ENCODE results near the gene TSPAN1.

Gene TSPAN1

DNA sequence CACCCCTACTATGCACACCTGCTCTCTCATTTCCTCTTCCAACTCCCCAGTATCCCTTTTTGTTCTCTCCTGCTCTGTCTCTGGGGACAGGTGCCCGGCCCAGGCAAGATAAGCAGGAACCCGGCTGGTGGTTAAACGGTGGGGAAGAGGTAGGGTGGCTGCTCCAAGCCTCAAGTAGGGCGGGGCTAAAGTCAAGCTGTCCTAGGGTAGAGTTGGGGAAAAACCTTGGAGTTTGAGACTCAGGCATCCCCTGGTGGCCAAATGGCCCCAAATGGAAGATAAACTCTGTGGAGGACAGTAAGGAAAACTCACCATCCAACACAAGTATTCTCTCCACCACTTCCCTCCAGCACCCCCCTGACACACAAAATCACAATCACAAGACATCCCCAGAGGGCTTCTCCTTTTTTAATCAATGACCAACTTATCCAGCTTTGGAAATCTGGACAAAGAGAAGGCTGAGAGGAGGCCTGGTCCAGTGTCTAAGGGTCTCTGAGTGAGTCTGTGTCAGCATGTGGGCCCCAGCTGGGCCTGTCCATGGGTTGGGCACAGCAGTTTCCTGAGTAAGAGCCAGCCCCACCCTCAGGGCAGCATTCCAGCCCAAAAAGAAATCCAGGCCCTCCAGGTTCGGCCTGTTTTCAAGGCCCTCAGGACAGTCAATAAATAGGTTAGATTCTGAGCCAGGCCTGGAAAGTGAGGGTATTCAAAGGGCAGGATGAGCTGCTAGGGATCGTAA lies 13.6 kb downstream of the TSPAN1 start:
- no peak for FAIRE-seq

DNA sequence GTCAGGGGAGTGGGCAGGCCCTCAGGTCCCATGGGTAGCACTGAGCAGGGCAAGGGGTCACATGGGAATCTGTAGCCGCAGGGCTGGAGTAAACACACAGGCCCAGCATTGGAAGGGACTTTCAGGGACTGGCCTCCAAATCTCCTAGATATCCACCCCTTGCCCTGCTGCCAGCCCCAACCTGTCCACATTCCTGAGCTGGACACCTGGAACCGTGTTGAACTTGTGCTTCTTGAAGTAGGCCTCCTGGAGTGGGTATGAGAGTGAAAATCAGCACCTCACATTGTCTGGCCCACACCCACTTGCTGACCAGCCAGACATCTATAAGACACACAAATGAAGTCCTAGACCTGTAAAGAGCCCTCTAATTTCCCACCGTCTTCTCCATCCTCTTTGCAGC lies 15.7 kb downstream of the TSPAN1 start:
- FAIRE-seq, result no peak

DNA sequence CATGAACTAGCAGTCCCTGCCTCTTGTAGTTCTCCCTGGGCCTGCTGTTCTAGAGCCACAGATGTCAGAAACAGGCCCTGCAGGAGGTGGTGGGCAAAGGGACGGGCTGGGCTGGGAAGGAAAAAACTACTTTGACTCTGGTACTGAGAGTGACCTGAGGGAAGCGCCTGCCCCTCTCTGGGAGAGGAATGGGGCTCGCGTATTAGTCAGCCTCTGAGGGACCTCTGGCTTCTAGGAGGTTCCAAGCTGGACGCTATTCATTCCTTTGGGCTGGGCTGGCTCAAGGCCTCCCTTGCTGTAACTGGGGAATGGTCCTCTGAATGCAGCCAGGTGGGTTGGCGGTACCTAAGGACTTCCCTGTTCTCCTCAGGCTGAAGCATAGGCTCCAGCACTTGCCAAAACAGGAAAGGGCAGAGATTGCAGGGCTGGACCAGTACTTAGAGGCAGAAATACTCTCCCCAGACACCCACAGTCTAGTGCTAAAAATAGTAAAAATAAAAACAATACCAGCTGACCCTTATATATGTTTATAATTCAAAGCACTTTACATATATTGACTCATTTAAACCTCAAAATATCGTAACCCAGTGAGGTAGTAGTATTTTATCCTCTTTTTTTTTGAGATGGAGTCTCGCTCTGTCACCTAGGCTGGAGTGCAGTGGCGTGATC lies 16.3 kb downstream of the TSPAN1 start:
- no peak for FAIRE-seq

DNA sequence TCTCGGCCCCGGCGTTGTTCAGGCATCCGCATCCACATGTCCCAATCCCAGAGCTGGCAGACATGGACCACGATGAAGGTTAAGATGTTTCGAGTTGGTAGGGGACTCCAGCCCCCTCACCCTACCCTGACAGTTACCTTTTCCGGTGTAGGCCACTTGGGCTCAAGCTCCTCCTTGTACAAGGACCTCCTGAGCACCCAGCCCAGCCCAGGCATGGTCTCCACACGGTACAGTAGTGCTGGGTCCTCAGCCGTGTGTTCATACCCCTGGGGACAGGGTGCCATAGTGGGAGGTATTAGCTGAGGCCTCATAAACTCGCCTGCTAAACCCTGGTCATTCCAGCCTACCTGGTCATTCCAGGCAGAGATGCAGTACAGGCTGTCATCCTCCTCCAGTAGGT lies 17.3 kb downstream of the TSPAN1 start:
- no peak for FAIRE-seq

DNA sequence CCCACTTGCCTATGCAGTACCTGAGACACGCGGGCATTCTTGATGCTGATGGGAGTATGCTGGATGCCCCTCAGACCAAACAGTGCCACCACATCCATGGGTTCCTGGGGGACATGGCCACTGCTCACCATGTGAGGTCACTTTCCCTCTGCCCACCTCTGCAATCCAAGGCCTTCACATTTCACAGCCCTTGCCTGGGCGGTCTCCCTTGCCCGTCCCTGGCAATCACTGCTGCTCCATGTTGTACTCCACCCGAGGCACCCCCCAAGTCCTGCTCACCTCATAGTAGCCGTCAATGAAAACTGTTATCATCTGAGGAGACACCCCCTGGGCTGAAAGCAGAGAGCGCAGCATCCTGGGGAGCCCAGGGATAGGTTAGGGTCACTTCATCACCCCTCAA lies 18.4 kb downstream of the TSPAN1 start:
- no peak for FAIRE-seq

DNA sequence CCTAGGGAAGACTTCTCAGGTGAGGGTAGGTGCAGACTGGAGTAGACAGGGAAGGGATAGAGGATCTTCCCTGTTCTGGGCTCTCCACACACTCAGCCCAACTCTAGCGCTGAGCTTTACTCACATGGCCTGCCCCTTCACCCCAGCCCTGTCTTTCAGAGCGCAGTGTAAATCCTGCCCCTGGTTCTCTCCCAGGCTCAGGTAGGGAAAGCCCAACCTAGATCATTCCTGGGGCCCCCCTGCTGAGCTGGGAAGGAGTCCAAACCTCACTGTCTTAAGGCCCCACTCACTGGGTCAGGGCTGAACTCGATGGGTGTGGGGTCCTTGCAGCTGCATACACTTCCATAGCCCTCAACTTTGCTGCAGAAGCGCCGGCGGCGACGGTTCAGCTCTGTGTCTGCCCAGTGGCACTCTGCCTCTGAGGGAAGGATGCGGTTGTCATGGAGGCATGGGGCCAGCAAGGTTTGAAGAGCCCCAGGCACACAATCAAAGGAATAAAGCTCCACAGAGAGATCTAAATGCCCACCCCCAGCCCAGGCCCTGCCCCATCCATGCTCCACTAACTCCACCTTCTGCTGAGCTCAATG lies 19.2 kb downstream of the TSPAN1 start:
- FAIRE-seq, result no peak

DNA sequence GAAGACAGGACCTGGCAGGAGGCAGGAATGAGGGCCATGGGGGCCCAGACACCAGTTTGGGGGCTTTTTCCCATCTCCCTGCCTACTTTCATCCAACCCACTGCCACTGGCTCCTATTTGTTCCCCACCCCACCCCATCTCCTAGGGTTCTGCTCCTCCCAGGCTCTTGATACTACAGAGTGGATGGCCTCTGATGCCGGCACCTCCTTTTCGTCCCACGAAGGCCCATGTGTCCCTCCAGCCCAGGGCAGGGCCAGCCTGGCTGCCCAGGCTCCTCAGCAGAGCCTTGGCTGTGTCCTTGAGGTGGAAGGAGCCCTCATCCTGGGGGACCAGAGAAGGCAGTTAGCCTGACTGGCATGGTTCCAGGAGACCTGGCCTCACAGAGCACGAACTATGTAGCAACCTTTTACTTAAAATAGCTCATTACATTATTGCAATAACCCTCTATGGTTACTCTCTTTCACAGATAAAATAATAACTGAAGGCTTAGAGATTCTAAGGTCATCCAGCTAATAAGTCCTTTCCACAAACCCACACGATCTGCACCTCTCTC lies 19.8 kb downstream of the TSPAN1 start:
- no peak for FAIRE-seq

DNA sequence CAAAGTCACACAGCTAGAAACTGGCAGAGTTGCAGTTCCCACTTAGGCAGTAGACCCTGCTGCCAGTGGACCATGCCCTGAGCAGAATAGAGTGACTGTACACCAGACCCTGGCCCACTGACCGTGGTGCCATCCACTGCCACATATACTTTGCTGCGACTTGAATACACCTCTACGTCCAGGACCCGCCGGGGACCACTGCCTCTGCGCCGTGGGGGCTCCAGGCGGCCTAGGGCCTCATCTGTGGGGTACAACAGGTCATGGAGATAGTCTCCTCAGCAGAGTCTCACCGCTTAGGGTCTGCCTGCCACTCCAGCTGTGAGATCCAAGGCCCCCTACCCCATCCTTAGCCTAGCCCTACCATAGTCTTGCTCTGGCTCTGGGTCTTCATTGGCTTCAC lies 21.7 kb downstream of the TSPAN1 start:
- no peak for FAIRE-seq

DNA sequence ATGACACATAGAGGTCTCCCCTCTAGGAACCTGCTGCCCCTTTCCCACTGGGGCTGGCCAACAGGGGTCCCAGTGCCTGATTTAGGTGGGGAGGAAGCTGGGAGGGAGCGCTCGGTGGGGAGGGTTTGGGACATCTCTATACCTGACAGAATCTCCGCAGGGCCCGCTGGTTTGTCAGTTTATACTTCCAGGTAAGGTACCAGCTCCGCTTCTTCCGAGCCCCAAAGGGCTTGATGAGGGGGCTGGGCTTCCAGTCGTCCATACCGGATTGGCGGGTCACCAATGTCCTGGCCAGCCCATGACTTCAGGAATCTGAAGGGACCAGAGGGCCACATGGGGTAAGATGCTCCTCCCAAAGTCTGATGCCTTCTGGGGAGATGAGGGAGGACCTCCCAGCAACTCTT lies 22.7 kb downstream of the TSPAN1 start:
- no peak for FAIRE-seq

DNA sequence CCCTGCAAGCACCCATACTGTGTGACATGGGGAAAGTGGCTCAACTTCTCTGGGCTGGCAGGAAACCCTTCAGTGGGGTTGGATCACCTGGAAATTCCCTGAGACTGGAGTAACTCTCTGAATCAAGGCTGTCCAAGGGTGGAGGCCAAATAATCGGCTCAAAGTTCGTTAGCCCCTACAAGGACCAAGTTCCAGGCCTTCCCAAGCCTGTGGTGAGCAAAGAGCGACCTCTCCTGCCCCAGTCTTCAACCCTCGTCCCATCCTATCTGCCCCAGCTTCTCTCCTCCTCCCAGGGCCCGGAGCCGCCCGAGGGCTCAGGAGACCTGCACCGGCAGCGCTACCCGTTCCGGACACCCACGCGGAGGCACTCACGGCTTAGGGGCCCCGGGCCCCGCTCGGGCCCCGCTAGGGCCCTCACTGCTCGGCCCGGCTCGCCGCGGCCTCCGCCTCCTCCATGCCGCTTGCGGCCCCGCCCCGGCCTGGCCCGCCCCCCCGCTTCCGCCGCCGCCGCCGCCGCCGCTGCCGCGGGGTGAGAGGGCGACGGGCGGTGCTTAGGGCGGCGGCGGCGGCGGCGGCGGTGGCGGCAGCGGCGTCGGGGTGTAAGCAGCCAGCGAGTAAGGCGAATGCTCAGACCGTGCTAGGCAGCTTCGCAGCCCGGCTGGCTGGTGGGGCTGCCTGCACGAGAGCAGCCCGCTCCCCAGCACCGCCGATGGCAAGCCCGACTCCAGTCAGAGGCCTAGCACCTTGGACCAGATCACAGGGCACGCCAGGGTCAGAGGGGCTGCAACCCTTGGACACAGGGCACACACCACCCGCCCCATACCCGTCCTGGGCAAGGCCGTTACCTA lies 23.3 kb downstream of the TSPAN1 start, which contains the start of gene POMGNT1:
TSS of gene POMGNT1 (minus strand) at position 471 of the 848 bp plus-strand sequence. CDS start 613 bp downstream, outside the sequence.
- FAIRE-seq, result no peak

DNA sequence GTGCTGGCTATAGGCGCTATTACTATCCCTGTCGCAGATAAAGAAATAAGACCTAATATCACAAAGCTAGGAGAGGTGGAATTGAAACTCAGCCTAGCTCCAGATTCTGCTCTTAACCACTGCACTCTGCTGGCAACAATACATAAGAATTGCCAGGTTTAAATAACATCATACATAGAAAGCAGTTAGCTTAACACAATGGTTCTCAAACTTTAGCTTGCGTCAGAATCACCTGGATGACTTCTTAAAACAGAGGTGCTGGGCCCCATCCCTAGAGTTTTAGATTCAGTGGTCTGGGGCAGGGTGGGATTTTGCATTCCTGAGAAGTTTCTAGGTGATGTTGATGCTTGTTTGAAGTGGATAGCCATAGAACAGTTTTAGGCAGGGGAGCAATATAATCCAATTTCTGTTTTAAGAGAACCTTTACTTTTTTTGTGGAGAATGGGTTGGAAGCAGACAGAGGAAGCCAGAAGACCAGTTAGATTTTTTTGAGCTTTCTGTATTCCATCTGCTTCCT lies 24.4 kb downstream of the TSPAN1 start:
- no peak for FAIRE-seq

DNA sequence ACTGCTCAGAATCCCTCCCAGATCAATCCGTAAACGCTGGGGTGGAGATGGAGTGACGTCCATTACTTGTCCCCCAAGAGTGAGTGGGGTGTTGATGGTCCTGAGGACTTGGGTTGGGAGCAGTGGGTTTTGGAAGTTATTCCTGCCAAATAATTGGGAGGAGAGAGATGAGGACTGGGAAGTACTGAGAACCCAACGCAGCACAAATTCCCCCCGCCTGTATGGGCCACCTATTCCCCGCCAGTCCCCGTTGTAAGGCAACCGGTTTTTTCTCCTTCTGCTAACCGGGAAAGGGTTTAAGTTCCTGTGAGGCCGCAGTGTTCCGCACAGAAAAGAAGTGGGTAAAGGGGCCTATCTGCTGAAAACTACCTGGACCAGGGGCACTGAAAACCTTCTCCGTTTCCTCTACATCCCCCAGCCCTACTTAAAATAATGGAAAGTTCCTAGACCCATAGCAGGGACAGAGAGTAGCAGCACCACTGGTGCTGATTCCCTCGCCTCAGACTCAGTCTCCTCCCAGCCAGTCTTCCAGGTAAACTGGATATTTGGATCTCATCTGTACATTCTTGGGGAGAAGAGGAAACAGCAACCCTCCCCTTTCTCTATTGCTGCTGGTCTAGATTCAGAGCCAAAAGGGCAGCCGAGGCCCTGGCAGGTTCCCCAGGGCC lies 29.0 kb downstream of the TSPAN1 start:
- no peak for FAIRE-seq

DNA sequence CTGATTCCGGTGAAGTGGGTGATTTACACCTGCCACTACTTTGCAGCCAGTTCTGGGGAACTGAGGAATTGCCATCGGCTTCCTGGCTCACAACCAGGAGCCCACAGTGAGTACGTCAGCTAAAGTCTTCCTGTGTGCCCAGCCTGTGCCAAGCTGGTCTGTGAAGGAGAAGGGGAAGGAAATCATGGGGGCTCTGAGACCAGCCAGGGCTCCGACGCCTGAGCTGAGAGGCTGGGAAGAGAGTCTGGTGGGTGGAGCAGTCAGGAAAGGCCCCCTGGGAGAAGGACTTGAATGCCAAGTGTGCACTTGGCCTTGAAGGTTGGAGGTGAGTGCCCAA lies 29.5 kb downstream of the TSPAN1 start:
- FAIRE-seq, result no peak

DNA sequence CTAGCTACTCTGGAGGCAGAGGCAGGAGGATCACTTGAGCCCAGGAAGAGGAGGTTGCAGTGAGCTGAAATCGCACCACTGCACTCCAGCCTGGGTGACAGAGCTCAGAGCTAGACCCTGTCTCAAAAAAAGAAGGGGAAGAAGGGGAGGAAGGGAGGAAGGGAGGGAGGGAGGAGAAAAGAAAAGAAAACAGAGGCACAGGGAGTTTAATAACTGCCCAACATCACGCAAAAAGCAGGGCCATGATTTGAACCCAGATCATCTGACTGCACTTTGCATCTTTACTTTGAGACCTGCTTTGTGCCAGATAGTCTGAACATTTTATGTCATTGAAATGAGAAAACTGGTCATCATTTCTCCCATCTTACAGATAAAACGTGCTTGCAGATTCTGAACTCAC lies 30.3 kb downstream of the TSPAN1 start:
- no peak for FAIRE-seq

DNA sequence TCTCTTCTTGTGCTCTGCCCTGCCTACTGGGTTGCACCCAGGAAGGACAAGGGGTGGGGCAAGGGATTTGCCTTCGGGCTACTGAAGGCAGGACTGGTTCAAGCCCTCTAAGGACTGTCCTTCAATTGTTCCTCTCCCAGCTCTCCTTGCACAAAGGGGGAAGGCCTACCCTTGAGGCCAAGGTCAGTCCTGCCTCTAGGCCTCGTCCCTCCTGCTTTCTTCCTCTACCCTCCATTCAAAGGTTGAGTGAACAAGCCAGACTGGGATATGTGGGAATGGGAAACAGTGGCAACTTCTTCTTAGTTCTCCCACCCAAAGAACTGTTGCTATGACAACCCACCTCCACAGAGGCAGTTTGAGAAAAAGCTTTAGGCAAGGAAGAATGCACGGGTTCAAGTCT lies 30.9 kb downstream of the TSPAN1 start:
- FAIRE-seq, result no peak

DNA sequence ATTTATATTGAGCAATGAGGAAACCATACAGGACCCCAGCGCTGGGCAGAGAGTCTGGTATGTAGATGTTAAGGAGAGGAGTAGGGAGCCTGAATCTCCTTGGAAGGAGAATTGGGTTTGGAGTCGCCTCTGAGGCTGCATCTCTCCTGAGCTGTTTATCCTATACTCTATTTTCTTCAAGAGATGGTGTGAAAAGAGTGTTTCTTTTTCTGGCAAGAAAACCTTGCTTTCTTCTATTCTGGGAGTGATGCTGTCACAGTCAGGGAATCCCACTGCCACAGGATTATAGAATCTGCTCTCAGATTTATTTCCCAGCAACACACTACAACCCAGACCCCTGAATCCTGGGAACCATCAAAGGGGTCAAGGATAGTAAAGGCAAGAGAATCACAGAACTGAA lies 31.5 kb downstream of the TSPAN1 start:
- FAIRE-seq, result no peak

DNA sequence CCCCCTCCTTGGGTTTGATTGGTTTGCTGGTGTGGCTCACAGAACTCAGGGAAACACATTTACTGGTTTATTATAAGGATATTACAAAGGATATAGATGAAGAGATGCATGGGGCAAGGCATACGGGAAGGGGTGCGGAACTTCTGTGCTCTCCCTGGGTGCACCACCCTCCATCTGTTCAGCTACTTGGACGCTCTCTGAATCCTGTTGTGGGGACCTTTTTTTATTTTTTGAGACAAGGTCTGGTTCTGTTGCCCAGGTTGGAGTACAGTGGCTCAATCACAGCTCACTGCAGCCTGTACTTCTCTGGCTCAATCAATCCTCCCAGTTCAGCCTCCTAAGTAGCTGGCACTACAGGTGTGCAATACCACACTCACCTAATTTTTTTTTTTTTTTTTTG lies 35.7 kb downstream of the TSPAN1 start:
- FAIRE-seq, result no peak

DNA sequence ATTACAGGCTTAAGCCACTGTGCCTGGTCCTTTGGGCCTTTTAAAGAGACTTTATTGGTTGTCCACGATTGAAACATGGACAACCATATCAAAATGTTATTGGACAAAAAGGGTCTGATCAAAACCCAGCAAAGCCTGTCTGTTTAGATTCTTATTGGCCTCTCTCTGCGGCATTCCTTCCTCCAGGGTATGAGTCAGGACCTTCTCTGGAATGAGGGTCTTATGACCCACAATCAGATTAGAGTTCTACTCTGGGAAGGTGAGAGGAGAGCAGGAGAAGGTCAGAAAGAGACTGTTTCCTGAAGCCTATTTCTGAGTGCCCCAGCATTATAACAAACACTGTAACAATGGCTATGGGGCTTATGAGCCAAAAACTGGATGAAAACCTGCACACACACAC lies 36.2 kb downstream of the TSPAN1 start:
- FAIRE-seq, result peak; percentile 66

DNA sequence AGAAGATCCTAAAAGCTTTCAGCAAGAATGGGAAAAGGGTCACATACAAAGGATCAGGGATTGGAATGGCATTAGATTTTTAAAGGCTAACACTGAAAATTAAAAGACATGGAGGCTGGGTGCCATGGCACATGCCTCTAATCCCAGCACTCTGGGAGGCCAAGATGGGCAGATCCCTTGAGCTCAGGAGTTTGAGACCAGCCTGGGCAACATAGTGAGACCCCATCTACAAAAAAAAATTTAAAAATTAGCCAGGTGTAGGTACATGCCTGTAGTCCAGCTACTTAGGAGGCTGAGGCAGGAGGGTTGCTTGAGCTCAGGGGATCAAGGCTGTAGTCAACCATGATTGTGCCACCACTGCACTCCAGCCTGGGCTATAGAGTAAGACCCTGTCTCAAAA lies 40.6 kb downstream of the TSPAN1 start:
- FAIRE-seq, result no peak

DNA sequence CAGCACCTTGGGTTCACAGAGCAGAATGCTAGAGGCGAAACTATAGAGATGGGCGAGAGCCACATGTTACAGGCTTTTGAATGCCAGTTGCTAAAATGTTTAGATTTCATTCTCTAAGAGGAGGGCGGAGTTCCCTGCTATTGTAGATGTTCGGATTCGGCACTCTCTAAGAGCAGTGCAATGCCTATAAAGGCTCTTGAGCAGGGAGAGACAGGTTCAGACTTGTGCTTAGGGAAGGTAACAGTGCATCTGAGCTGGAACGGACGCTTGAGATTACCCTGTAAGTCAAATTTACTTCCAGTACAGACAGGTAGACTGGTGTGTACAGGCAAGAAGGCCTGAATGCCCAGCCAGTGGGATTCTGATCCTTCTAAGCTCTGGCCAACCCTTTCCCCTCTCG lies 43.6 kb downstream of the TSPAN1 start:
- FAIRE-seq, result no peak

DNA sequence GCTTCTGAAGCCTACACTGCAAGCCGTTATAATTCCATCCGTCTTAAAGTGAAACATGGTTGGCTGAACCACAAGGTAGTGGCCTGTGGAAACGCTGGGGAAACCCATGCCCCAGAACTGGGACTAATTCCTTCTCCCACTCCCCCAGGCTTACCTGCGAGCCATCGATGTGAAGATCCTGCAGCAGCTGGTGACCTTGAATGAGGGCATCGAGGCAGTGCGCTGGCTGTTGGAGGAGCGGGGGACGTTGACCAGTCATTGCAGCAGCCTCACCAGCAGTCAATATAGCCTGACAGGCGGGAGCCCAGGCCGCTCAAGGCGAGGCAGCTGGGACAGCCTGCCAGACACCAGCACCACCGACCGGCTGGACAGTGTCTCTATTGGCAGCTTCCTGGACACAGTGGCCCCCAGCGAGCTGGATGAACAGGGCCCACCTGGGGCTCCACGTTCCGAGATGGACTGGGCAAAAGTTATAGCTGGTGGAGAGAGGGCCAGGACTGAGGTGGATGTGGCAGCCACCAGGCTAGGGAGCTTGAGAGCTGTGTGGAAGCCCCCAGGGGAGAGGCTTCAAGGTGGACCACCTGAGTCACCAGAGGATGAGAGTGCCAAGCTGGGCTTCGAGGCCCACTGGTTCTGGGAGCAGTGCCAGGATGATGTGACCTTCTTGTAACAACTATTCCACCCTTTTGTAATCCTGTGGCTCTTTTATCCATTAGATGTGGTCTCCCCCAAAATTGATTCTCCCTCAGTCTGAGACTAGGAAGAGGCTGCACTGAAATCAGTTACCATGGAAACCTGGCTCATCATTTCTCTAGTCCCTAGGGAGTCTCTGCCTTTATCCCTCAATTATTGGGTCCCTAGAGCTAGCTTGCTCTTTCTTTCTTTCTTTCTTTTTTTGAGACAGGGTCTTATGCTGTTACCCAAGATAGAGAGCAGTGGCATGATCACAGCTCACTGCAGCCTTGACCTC lies 44.9 kb downstream of the TSPAN1 start:
- no peak for FAIRE-seq

All from G401.6 (cell line).